HepG2 (cell line): ENCODE measurements around the gene NRSN2. TPM values are rescaled to one million over a fixed set of nuclear protein-coding genes. Genes with fewer than 3 reads are reported as not detected.

Source experiments
- ATM ChIP-seq: fragments of 450-650 bp; IDR thresholded peaks from 2 replicates; pipeline ENCODE4 v1.7.1; 2017; ENCODE audit warnings: mild to moderate bottlenecking, borderline replicate concordance
- BCL6 ChIP-seq: IDR thresholded peaks from 2 replicates; pipeline ENCODE4 v1.6.1; 2016; ENCODE audit warnings: missing genetic modification reagents, missing compliant biosample characterization
- BRD4 ChIP-seq: sonication (generic); formaldehyde crosslinking; IDR thresholded peaks from 2 replicates; pipeline ENCODE4 v1.4.0; 2020; ENCODE audit warnings: missing genetic modification reagents
- KLF15 ChIP-seq: sonication (generic); formaldehyde crosslinking; IDR thresholded peaks from 2 replicates; pipeline ENCODE4 v1.8.1; 2023; ENCODE audit warnings: borderline replicate concordance, mild to moderate bottlenecking, inconsistent platforms, missing genetic modification reagents, mixed read lengths
- NBN ChIP-seq: fragments of 450-650 bp; conservative IDR thresholded peaks from 2 replicates; pipeline ENCODE4 v1.6.1; 2017
- RFX3 ChIP-seq: IDR thresholded peaks from 2 replicates; pipeline ENCODE4 v1.6.1; 2016; ENCODE audit warnings: missing biosample characterization, missing genetic modification reagents
- ZNF17 ChIP-seq: sonication (generic); formaldehyde crosslinking; IDR thresholded peaks from 2 replicates; pipeline ENCODE4 v1.5.0; 2020; ENCODE audit warnings: mild to moderate bottlenecking, missing genetic modification reagents
- ZSCAN22 ChIP-seq: sonication (generic); formaldehyde crosslinking; IDR thresholded peaks from 2 replicates; pipeline ENCODE4 v1.4.0; 2020; ENCODE audit warnings: mild to moderate bottlenecking, missing genetic modification reagents
- polyA plus RNA-seq, 8 experiments: library from polyadenylated mRNA; depleted of rRNA in 3 of 8; stranded (reverse) in 7 of 8; unstranded in 1 of 8; fragments of >200 nt; fragmentation: Illumina TruSeq in 4 of 8; extraction: Trizol in 4 of 8; gene quantifications; 2 replicates each; pipeline versions ENCODE4 v1.2.1 to v1.2.3, GENCODE V29; 2011 to 2016; ENCODE audit warnings: low read depth in 4 of 8, missing spikeins in 1 of 8, mixed read lengths in 1 of 8; ENCODE audit not compliant: insufficient read depth in 1 of 8
- total RNA-seq, 5 experiments: library from RNA; depleted of rRNA; stranded (reverse); fragments of >200 nt; fragmentation: Illumina TruSeq; extraction: Trizol; gene quantifications; 2 replicates each; pipeline ENCODE4 v1.2.3, GENCODE V29; 2016; ENCODE audit warnings: low read depth in 1 of 5
- TF ChIP-seq, protein P1 (sequence below): IDR thresholded peaks from 2 replicates; pipeline ENCODE4 v1.6.1; 2016; ENCODE audit warnings: low read depth, missing genetic modification reagents, missing compliant biosample characterization
- TF ChIP-seq, protein P2 (sequence below): sonication (generic); formaldehyde crosslinking; IDR thresholded peaks from one replicate; pipeline ENCODE4 v1.5.1; 2020; ENCODE audit warnings: mild to moderate bottlenecking, missing genetic modification reagents; ENCODE audit errors: not compliant biosample characterization

The NRSN2 gene
- total and polyA plus RNA-seq, 2 of the 13 experiments (the other 11 are each of a cell fraction or from before 2014, with no cell fraction given): 32.3 to 49.4 TPM

- no peak for TF ChIP-seq ZSCAN22
- TF ChIP-seq, protein P1, sequence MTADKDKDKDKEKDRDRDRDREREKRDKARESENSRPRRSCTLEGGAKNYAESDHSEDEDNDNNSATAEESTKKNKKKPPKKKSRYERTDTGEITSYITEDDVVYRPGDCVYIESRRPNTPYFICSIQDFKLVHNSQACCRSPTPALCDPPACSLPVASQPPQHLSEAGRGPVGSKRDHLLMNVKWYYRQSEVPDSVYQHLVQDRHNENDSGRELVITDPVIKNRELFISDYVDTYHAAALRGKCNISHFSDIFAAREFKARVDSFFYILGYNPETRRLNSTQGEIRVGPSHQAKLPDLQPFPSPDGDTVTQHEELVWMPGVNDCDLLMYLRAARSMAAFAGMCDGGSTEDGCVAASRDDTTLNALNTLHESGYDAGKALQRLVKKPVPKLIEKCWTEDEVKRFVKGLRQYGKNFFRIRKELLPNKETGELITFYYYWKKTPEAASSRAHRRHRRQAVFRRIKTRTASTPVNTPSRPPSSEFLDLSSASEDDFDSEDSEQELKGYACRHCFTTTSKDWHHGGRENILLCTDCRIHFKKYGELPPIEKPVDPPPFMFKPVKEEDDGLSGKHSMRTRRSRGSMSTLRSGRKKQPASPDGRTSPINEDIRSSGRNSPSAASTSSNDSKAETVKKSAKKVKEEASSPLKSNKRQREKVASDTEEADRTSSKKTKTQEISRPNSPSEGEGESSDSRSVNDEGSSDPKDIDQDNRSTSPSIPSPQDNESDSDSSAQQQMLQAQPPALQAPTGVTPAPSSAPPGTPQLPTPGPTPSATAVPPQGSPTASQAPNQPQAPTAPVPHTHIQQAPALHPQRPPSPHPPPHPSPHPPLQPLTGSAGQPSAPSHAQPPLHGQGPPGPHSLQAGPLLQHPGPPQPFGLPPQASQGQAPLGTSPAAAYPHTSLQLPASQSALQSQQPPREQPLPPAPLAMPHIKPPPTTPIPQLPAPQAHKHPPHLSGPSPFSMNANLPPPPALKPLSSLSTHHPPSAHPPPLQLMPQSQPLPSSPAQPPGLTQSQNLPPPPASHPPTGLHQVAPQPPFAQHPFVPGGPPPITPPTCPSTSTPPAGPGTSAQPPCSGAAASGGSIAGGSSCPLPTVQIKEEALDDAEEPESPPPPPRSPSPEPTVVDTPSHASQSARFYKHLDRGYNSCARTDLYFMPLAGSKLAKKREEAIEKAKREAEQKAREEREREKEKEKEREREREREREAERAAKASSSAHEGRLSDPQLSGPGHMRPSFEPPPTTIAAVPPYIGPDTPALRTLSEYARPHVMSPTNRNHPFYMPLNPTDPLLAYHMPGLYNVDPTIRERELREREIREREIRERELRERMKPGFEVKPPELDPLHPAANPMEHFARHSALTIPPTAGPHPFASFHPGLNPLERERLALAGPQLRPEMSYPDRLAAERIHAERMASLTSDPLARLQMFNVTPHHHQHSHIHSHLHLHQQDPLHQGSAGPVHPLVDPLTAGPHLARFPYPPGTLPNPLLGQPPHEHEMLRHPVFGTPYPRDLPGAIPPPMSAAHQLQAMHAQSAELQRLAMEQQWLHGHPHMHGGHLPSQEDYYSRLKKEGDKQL (CRISPR knock-in tag): no peak
- TF ChIP-seq, protein P2, sequence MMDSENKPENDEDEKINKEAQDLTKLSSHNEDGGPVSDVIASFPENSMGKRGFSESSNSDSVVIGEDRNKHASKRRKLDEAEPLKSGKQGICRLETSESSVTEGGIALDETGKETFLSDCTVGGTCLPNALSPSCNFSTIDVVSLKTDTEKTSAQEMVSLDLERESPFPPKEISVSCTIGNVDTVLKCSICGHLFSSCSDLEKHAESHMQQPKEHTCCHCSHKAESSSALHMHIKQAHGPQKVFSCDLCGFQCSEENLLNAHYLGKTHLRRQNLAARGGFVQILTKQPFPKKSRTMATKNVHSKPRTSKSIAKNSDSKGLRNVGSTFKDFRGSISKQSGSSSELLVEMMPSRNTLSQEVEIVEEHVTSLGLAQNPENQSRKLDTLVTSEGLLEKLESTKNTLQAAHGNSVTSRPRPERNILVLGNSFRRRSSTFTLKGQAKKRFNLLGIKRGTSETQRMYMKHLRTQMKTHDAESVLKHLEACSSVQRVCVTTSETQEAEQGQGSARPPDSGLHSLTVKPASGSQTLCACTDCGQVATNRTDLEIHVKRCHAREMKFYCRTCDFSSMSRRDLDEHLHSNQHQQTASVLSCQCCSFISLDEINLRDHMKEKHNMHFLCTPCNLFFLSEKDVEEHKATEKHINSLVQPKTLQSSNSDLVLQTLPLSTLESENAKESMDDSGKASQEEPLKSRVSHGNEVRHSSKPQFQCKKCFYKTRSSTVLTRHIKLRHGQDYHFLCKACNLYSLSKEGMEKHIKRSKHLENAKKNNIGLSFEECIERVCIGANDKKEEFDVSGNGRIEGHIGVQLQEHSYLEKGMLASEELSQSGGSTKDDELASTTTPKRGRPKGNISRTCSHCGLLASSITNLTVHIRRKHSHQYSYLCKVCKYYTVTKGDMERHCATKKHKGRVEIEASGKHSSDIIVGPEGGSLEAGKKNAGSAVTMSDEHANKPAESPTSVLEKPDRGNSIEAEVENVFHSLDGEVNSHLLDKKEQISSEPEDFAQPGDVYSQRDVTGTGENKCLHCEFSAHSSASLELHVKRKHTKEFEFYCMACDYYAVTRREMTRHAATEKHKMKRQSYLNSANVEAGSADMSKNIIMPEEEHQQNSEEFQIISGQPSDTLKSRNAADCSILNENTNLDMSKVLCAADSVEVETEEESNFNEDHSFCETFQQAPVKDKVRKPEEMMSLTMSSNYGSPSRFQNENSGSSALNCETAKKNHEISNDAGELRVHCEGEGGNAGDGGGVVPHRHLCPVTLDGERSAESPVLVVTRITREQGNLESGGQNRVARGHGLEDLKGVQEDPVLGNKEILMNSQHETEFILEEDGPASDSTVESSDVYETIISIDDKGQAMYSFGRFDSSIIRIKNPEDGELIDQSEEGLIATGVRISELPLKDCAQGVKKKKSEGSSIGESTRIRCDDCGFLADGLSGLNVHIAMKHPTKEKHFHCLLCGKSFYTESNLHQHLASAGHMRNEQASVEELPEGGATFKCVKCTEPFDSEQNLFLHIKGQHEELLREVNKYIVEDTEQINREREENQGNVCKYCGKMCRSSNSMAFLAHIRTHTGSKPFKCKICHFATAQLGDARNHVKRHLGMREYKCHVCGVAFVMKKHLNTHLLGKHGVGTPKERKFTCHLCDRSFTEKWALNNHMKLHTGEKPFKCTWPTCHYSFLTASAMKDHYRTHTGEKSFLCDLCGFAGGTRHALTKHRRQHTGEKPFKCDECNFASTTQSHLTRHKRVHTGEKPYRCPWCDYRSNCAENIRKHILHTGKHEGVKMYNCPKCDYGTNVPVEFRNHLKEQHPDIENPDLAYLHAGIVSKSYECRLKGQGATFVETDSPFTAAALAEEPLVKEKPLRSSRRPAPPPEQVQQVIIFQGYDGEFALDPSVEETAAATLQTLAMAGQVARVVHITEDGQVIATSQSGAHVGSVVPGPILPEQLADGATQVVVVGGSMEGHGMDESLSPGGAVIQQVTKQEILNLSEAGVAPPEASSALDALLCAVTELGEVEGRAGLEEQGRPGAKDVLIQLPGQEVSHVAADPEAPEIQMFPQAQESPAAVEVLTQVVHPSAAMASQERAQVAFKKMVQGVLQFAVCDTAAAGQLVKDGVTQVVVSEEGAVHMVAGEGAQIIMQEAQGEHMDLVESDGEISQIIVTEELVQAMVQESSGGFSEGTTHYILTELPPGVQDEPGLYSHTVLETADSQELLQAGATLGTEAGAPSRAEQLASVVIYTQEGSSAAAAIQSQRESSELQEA (CRISPR knock-in tag): peak; percentile 90
- TF ChIP-seq NBN: no peak
- TF ChIP-seq BRD4 (CRISPR knock-in tag): 0 out of 2 replicates have a peak, but pooled peaks have one; percentile 46
- TF ChIP-seq BCL6 (CRISPR knock-in tag): no peak
- no peak for TF ChIP-seq ZNF17
- 0 out of 2 replicates have a peak, but pooled peaks have one; percentile 79 for TF ChIP-seq KLF15
- TF ChIP-seq RFX3: peak; percentile 89
- no peak for TF ChIP-seq ATM
Observed at GRCh38 chr20:309841-310644, 36.9 kb upstream of the NRSN2 start (continued).
